K562 (cell line): ENCODE data around the gene AKAP7. TPM values are rescaled to one million over a fixed set of nuclear protein-coding genes. Genes with fewer than 3 reads are reported as not detected.

ENCODE experiments used
- HDAC6 ChIP-seq: IDR thresholded peaks from 2 replicates; pipeline ENCODE4 v1.6.1; 2012; ENCODE audit warnings: low read depth, mild to moderate bottlenecking, control low read depth, inconsistent platforms, low read length, moderate library complexity
- MCM5 ChIP-seq: fragments of 450-650 bp; IDR thresholded peaks from 2 replicates; pipeline ENCODE4 v1.6.1; 2016; ENCODE audit warnings: low read depth
- NR2C1 ChIP-seq, 2 experiments: fragments of 450-650 bp; IDR thresholded peaks; 2 replicates each; pipeline ENCODE4 v1.6.1; 2017; ENCODE audit warnings: mild to moderate bottlenecking in 2 of 2, antibody characterized with exemption in 1 of 2, inconsistent platforms in 1 of 2, missing compliant biosample characterization in 1 of 2, missing genetic modification characterization in 1 of 2
- PRDM10 ChIP-seq: fragments of 450-650 bp; IDR thresholded peaks from 2 replicates; pipeline ENCODE4 v1.6.1; 2018; ENCODE audit not compliant: partially characterized antibody
- SMARCA4 ChIP-seq: fragments of 450-650 bp; IDR thresholded peaks from 2 replicates; pipeline ENCODE4 v1.6.1; 2016
- THRA ChIP-seq: fragments of 450-650 bp; IDR thresholded peaks from 2 replicates; pipeline ENCODE4 v1.6.1; 2017; ENCODE audit warnings: mild to moderate bottlenecking, moderate library complexity
- ZNF318 ChIP-seq, 2 experiments: fragments of 450-650 bp; IDR thresholded peaks; 2 replicates each; pipeline ENCODE4 v1.6.1; 2016; ENCODE audit warnings: mild to moderate bottlenecking in 2 of 2, borderline replicate concordance in 1 of 2, low read depth in 1 of 2, moderate library complexity in 1 of 2
- ZNF830 ChIP-seq: fragments of 250-450 bp; sonication (Bioruptor Pico); IDR thresholded peaks from 2 replicates; pipeline ENCODE4 v1.5.0; 2021; ENCODE audit warnings: mild to moderate bottlenecking
- polyA plus RNA-seq, 8 experiments: library from polyadenylated mRNA; depleted of rRNA in 4 of 8; stranded (reverse) in 5 of 8; unstranded in 3 of 8; fragments of >200 nt; fragmentation: Nextera tagmentation in 2 of 8; fragmentation: Illumina TruSeq in 1 of 8; extraction: Ambion mirVana in 2 of 8; extraction: Trizol in 1 of 8; gene quantifications; 2 replicates each; pipeline versions ENCODE4 v1.2.1 to v1.2.3, GENCODE V29; 2011 to 2014; ENCODE audit warnings: inconsistent platforms in 1 of 8, missing spikeins in 1 of 8
- total RNA-seq, 7 experiments: library from RNA; depleted of rRNA in 6 of 7; stranded (reverse); fragments of >200 nt in 6 of 7; fragmentation: Illumina TruSeq in 2 of 7; extraction: Trizol in 2 of 7; gene quantifications; 2 replicates each; pipeline versions ENCODE4 v1.2.1 to v1.2.3, GENCODE V29; 2011 to 2021; ENCODE audit warnings: low replicate concordance in 1 of 7
- TF ChIP-seq, protein P1 (sequence below): sonication (generic); formaldehyde crosslinking; IDR thresholded peaks from 2 replicates; pipeline ENCODE4 v1.8.1; 2023; ENCODE audit warnings: mild to moderate bottlenecking, missing genetic modification reagents
- TF ChIP-seq, protein P2 (sequence below): fragments of 250-450 bp; sonication (Bioruptor Pico); IDR thresholded peaks from 2 replicates; pipeline ENCODE4 v1.8.0; 2022; ENCODE audit warnings: inconsistent platforms

Gene AKAP7
- total and polyA plus RNA-seq, 9 of the 15 experiments (the other 6 are each of a cell fraction or from before 2014, with no cell fraction given): 0.82 to 2.6 (median 1.6) TPM

- TF ChIP-seq ZNF318 (IDR thresholded peaks at IDR 0.05; ENCODE audit: borderline replicate concordance in 1 of 2, low read depth in 1 of 2): no peak
- TF ChIP-seq MCM5: no peak
- TF ChIP-seq HDAC6: no peak
- TF ChIP-seq NR2C1 (IDR thresholded peaks at IDR 0.05): no peak
- TF ChIP-seq NR2C1 (tag; IDR thresholded peaks at IDR 0.05): no peak
- peak; percentile 59; the same call in 1 of the 2 replicates for TF ChIP-seq SMARCA4
- TF ChIP-seq, protein P1, sequence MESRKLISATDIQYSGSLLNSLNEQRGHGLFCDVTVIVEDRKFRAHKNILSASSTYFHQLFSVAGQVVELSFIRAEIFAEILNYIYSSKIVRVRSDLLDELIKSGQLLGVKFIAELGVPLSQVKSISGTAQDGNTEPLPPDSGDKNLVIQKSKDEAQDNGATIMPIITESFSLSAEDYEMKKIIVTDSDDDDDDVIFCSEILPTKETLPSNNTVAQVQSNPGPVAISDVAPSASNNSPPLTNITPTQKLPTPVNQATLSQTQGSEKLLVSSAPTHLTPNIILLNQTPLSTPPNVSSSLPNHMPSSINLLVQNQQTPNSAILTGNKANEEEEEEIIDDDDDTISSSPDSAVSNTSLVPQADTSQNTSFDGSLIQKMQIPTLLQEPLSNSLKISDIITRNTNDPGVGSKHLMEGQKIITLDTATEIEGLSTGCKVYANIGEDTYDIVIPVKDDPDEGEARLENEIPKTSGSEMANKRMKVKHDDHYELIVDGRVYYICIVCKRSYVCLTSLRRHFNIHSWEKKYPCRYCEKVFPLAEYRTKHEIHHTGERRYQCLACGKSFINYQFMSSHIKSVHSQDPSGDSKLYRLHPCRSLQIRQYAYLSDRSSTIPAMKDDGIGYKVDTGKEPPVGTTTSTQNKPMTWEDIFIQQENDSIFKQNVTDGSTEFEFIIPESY (CRISPR knock-in tag): no peak
- TF ChIP-seq ZNF830 (CRISPR knock-in tag): no peak
- TF ChIP-seq THRA: no peak
- no peak for TF ChIP-seq PRDM10
- TF ChIP-seq, protein P2, sequence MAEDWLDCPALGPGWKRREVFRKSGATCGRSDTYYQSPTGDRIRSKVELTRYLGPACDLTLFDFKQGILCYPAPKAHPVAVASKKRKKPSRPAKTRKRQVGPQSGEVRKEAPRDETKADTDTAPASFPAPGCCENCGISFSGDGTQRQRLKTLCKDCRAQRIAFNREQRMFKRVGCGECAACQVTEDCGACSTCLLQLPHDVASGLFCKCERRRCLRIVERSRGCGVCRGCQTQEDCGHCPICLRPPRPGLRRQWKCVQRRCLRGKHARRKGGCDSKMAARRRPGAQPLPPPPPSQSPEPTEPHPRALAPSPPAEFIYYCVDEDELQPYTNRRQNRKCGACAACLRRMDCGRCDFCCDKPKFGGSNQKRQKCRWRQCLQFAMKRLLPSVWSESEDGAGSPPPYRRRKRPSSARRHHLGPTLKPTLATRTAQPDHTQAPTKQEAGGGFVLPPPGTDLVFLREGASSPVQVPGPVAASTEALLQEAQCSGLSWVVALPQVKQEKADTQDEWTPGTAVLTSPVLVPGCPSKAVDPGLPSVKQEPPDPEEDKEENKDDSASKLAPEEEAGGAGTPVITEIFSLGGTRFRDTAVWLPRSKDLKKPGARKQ: no peak
Measured at GRCh38 chr6:131107151-131107550, 28.1 kb upstream of the AKAP7 start (continued).
